RWPE2 (cell line): Measurements from ENCODE around the gene DHX16.

Source experiments
- ATAC-seq: fragments of 200-7000 bp; cut with Tn5 transposase; 3 replicates; pipeline ENCODE4 v1.9.1; 2021; ENCODE audit warnings: low read depth
- DNase-seq: peaks from one replicate; pipeline ENCODE4 v3.0.0-alpha.2; 2020; ENCODE audit warnings: low spot score
- H3K27ac ChIP-seq: fragments of 450-650 bp; 2 replicates; pipeline ENCODE4 v1.5.1; 2017; ENCODE audit warnings: mild to moderate bottlenecking; ENCODE audit not compliant: poor library complexity, severe bottlenecking
- H3K27me3 ChIP-seq: fragments of 250-450 bp; sonication (Bioruptor Pico); 2 replicates; pipeline ENCODE4 v1.5.1; 2021; ENCODE audit warnings: mild to moderate bottlenecking, moderate library complexity; ENCODE audit not compliant: insufficient read depth, poor library complexity, severe bottlenecking
- H3K36me3 ChIP-seq: fragments of 250-450 bp; sonication (Bioruptor Pico); 2 replicates; pipeline ENCODE4 v1.5.1; 2020; ENCODE audit warnings: low read depth, mild to moderate bottlenecking, moderate library complexity
- H3K4me1 ChIP-seq: fragments of 250-450 bp; sonication (Bioruptor Pico); 2 replicates; pipeline ENCODE4 v1.5.1; 2021; ENCODE audit warnings: mild to moderate bottlenecking, moderate library complexity; ENCODE audit not compliant: insufficient read depth, poor library complexity, severe bottlenecking
- H3K4me3 ChIP-seq: fragments of 250-450 bp; sonication (Bioruptor Pico); 2 replicates; pipeline ENCODE4 v1.5.1; 2021; ENCODE audit warnings: mild to moderate bottlenecking, moderate library complexity; ENCODE audit not compliant: severe bottlenecking
- H3K9me3 ChIP-seq: fragments of 250-450 bp; sonication (Bioruptor Pico); 2 replicates; pipeline ENCODE4 v1.5.1; 2021; ENCODE audit warnings: mild to moderate bottlenecking, moderate library complexity; ENCODE audit not compliant: severe bottlenecking
- CTCF ChIP-seq: fragments of 450-650 bp; IDR thresholded peaks from one replicate; pipeline ENCODE4 v1.5.1; 2017; ENCODE audit warnings: mild to moderate bottlenecking, moderate library complexity; ENCODE audit not compliant: poor library complexity, severe bottlenecking

DHX16 gene

GRCh38 chr6:30682143-30683117 lies 9.6 kb upstream of the DHX16 start:
- Histone ChIP-seq H3K4me1 (peaks cover 18% of the 10 kb centered on the region), H3K4me3 (peak overlapping the region; percentile 86), H3K27ac (peak overlapping the region; percentile 95), H3K27me3 (no peaks in the 10 kb centered on the region), H3K36me3 (peaks cover 72% of the 10 kb centered on the region), H3K9me3 (no peaks in the 10 kb centered on the region)
- peak; percentile 79 for DNase-seq
- TF ChIP-seq CTCF = no peak
- ATAC-seq = peak; percentile 36

GRCh38 chr6:30681766-30682142 lies 8.9 kb upstream of the DHX16 start:
- Histone ChIP-seq H3K27me3 (no peaks in the 10 kb centered on the region), H3K4me1 (peaks cover 18% of the 10 kb centered on the region), H3K27ac (peak overlapping the region; percentile 95), H3K36me3 (peaks cover 79% of the 10 kb centered on the region), H3K4me3 (peak overlapping the region; percentile 86), H3K9me3 (no peaks in the 10 kb centered on the region)
- ATAC-seq = no peak
- no peak for DNase-seq
- TF ChIP-seq CTCF = no peak

DNA sequence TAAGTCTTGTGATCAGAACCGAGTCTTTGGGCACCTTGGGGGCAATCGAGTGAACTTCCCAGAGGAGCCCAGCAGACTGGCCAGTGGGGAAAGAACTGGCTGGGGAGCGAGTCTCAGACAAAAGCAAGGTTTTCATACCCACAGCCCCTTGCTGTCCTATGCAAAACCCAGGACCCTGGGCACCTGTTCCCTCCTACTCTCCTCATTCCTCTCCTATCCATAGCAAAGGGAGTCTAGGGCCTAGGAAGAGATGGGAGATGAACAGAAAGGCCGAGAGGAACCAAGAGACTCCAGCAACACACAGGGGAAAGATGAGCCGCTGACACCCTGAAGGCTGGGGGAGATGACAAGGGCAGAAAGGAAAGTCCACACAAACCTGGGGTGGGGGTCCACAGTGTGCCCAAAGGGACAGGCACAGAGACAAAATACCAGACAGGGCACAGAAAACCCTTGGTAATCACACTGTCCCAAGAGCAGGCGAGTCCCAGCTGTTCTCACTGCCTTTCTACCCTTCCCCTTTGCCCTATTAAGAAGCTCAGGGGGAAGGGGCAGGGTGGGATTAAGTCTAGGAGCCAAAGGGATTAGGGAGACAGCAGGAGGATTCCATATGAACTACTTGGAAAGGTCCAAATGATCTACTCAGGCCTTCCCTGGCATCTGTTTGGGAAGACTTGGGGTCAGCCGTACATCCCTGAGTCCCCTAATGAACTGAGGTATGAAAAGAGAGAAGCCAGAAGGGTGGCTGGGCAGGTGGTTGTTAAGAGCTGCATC lies 7.1 kb upstream of the DHX16 start:
- DNase-seq = no peak
- Histone ChIP-seq H3K9me3 (no peaks in the 10 kb centered on the region), H3K27me3 (no peaks in the 10 kb centered on the region), H3K4me3 (no peak overlapping the region), H3K36me3 (peaks cover 78% of the 10 kb centered on the region), H3K4me1 (peaks cover 18% of the 10 kb centered on the region), H3K27ac (peak overlapping the region; percentile 95)
- no peak for ATAC-seq
- TF ChIP-seq CTCF = no peak

DNA sequence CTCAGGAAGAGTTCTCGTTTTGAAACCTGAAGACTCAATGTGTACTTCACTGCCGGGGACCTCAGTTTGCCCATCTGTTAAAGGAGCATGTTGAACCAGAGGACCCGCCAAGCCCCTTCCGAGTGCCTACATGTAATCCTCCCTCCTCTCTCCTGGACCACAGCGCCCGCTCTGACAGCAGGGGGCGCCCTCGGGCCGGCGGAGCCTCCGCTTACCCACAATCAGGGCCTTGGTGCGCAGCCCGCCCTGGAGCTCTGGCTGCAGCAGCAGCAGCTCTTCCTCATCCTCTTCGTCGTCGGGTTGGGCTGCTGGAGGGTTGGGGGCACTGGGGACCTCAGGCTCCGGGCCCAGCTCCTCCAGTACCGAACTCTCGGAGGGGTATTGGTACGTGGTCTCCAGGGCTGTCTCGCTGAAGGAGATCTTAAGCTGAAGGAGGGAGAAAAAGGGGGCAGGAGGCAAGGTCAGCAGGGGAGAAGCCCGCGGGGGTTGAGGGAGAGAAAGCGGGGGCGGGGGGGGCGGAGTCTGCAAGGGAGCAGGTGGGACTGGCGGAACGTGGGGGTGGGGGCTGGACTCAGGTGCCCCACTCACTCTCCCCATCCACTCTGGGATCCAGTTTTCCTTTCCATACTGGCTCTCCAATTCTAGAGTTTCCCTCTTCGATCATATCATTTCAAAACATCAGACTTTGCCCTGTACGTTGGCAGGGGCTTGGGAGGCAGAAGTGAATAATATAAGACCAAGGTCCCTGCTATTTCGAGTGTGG lies 6.3 kb upstream of the DHX16 start:
- H3K27ac ChIP-seq = peak overlapping the region; percentile 95
- no peak for DNase-seq
- H3K36me3 ChIP-seq = peaks cover 73% of the 10 kb centered on the region
- H3K4me3 ChIP-seq = no peak overlapping the region
- no peaks in the 10 kb centered on the region for H3K27me3 ChIP-seq
- peak; percentile 90 for TF ChIP-seq CTCF
- H3K4me1 ChIP-seq = peaks cover 18% of the 10 kb centered on the region
- peak; percentile 35; the same call in 2 of the 3 replicates for ATAC-seq
- no peaks in the 10 kb centered on the region for H3K9me3 ChIP-seq
